Measurements from ENCODE around the gene ADNP2.

DNA sequence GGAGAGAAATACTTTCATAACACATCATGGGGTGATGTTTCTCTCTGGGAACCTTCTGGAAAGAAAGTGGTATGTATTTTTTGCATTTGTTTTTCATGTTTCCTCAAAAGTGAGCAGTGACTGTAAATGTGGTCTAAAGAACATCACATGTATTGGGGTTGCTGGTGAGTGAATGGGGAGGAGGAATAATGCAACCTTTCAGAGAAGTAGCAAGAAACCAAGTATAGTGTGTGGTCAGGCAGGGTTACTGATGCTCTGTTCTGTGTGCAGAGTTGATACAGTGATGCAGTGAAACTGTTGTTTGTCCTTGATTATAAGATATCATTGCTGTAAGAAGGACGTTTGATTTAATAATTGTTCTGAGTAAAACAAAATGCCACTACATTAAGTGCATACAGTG is 24.1 kb downstream of the ADNP2 start:
- TF ChIP-seq EZH2 (IDR thresholded peaks at IDR 0.05; ENCODE audit: borderline replicate concordance, low read depth, low read length, severe bottlenecking) (no peak), POLR2A (IDR thresholded peaks at IDR 0.05; ENCODE audit: low read depth, low read length) (no peak)
